ENCODE results near the gene BCL2L13.

The BCL2L13 gene

DNA sequence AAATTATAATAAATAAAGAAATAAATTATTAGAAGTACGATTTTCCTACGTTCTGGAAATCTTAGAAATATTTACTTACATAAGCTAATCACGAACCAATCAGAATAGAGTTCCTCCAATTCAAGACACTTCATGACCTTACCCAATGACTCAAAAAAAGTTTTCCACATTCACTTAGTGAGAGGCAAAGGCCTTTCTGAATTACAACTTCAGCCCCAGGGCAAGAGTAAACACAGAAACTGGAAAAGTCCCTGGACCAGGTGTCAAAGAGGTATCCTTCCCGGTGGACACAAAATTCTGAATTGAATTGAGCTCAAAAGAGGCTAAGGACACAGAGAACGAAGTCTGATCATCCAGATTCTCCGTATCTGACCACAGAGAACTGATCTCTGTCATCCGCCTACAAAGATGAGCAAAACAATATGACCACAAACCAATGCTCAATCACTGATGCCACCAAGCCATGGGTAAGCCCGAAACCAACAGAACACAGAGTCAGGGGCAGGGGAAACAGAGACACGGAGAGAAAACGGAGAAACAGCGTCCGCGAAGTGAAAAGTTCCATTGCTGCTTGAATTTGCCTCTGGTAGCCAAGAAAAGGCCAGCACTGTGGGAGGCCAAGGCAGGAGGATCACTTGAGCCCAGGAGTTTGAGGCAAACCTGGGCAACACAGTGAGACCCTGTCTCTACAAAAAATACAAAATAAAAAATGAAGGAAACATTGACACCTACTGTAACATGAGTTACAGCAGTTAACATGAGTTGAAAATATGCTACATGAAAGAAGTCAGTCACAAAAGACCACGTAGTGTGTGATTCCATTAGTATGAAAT is 128.9 kb downstream of the BCL2L13 start:
- no peak for FAIRE-seq

DNA sequence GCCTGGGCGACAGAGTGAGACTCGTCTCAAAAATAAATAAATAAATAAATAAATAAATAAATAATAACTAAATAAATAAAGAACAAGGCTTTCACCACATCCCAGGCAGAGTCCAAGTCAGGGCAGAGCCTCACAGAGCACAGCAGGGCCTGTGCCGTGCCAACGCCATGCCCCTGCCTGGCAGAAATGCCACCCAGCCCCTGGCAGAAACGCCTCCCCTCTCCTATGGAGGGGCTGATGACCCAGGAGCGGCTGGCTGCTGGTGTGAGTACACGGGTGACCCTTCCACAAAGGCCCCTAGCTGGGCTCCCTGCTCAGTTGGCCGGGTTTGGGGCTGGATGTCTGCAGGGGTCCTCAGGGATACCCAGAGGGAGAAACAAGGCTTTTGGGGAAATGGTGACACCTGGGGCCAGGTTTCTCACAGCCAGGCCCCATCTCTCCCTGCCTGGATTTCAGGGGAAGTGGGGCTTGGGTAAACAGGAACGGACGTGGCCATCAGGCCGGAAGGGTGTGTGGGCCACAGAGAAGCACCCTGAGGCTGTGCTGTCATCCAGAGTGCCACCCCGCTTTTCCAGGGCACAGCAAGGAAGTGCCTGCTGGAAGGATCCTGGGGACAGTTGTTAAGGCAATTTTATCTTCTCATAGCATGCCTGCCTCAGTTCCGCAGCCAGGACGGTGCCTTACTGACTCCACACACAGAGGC is 130.6 kb downstream of the BCL2L13 start:
- FAIRE-seq = no peak

DNA sequence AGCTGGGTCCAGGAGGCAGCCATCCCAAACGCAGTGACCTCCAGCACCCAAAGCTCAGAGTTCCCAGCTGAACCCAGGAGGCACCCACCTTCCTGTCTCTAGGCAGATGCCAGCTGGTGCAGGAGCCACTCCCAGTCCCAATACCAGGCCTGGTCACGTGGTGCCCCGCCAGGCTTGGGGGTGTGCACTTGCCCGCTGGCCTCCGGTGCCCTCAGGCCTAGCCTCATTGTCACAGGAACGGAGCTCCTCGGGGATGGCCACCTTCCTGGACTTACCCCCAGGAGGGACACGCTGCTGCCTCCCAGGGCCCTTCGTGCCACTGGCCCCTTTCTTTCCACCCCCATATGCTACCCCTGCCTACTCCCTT is 131.1 kb downstream of the BCL2L13 start:
- no peak for FAIRE-seq

DNA sequence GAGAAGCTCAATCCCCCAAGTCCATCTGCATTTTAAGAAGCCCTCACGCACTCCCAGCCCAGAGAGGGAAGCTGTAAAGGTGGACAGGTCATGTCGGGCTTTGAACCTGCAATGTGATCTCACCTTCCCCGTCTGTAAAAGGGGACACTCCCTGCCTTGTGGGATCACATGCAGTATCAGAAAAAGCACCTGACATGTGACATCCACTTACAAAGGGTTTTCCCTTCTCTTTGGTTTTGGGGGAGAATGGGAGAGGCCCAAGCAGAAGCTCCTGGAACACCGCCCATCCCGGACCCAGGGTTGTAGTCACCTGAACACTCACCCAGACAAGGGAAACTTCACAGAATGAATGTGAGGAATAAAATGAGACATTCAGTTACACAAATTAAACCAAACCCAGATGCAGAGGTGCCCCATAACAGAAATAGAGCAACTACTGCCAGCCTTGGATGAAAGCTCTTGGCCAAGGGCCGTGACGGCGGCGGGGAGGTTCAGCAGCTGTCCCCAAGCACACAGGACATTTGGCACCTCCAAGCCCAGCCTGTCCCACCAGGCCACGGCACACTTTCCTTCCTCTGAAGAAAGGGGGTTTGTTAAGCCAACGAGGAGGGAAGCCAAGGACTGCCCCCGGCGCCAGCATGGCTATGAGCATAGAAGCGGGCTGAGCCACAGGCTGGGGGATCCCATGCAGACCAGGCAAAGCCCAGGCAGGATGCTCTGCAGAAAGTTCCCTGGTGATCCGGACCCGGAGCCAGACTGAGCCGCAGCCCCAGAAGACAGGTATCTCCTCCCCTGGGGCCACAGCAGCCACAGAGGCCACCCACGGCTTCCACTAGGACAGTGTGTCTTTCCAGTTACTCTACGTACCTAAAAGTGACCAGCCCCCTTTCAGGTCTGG is 131.9 kb downstream of the BCL2L13 start:
- FAIRE-seq = no peak

DNA sequence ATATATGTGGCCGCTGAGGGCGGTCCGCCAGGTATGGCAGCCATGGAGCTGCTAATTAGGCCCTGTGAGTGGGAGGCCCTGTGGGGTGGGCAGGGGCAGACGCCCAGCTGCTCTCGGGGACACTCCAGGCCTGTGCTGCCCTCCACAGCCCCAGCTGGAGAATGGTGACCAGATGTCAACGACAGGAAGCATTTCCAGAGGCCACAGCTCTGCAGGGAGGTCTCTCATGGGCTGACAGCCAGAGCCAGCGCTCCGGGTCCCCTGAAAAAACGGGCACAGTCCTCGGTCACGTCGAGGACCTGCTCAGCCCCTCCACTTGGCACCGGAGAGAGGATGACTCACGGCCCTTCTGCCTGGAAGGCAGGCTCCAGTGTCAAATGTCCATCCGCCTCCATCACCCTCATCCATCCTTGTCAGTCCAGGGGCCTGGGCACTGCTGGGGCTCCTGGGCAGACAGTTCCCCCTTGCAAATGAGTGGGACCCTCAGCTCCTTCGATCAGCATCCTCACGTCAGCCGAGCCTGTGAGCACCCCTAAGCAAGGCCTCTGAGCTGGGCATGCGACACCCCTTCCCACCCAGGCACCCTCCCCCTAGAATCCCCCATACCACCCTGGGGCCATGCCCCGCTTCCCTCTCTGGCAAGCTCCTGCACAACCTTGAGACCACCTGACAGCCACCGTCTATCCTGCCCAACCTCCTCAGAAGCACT is 133.8 kb downstream of the BCL2L13 start:
- no peak for FAIRE-seq

DNA sequence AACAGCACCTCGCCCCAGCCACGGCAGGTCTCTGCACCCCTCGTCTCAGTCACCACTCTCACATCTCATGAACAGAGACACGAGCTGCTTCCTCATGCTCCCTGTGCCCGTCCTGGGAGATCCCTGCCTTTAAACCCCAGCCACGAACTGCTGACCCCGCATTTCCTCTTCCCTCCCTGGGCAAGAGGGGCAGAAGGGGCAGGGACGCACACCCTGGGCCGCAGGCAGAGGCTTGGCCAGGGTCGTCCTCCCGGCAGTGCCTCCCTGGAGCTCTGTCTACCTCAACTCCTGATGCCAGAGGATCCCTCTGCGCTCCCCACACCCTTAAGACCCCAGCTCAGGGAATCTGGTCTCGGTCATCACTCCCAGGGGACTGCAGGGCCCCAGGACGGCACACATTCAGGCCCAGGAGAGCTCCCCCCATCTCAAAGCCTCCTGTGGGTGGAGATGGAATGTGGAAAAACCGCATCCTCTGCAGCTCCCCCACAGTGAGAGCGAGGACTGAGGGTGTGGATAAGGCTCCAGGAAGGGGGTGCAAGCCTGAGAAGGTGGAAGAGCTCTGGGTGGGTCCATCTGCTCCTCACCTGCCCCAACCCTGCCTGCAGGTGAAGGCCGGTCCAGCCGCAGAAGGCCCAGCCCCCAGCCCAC is 134.5 kb downstream of the BCL2L13 start:
- no peak for FAIRE-seq

- no peak for FAIRE-seq
Observed at GRCh38 chr22:17773606-17774205, 135.1 kb downstream of the BCL2L13 start.

- FAIRE-seq = no peak
Observed at GRCh38 chr22:17774206-17774925, 135.8 kb downstream of the BCL2L13 start, which contains the start of gene BID. BID (minus strand) TSS chr22:17774469; CDS start chr22:17750116, 24,353 bp downstream.

DNA sequence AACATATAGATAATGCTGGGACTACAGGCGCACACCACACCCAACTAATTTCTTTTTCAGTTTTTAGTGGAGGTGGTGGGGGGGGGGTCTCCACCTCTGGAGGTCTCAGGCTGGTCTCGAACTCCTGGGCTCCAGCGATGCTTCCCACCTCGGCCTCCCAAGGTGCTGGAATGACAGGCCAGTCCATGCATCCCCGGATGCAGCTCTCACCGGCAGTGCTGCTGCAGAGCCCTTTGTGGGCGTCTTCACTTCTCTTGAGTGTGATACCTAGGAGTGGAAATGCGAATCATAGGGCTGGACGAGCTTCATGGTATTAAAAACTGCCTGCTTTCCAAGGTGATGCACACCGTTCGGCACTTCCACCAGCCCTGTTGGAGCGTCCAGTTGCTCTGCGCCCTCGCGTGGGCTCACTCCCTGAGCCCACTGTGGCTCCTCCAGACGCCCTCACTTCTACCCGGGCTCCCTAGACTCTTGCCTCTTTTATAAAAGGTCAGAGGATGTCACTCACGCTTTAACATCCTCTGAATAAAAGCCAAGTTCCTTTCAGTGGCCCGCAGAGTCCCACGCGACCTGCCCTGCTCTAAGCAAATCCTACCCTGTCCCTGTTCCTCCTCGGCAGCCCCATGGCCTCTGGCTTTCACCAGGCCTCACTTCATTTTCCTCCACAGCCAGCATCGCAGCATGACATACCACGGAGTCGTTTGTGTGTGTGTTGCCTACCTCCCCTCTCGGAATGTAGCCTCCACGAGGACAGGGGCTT is 136.5 kb downstream of the BCL2L13 start:
- no peak for FAIRE-seq

- no peak for FAIRE-seq
Observed at GRCh38 chr22:17775781-17776465, 137.4 kb downstream of the BCL2L13 start.

GRCh38 chr22:17777005-17777716 is 138.6 kb downstream of the BCL2L13 start:
- FAIRE-seq = no peak

- no peak for FAIRE-seq
Observed at GRCh38 chr22:17777717-17778044, 139.1 kb downstream of the BCL2L13 start.

GRCh38 chr22:17778412-17778976 is 139.9 kb downstream of the BCL2L13 start:
- FAIRE-seq = no peak

- FAIRE-seq = no peak
Observed at GRCh38 chr22:17779286-17780115, 140.9 kb downstream of the BCL2L13 start.

DNA sequence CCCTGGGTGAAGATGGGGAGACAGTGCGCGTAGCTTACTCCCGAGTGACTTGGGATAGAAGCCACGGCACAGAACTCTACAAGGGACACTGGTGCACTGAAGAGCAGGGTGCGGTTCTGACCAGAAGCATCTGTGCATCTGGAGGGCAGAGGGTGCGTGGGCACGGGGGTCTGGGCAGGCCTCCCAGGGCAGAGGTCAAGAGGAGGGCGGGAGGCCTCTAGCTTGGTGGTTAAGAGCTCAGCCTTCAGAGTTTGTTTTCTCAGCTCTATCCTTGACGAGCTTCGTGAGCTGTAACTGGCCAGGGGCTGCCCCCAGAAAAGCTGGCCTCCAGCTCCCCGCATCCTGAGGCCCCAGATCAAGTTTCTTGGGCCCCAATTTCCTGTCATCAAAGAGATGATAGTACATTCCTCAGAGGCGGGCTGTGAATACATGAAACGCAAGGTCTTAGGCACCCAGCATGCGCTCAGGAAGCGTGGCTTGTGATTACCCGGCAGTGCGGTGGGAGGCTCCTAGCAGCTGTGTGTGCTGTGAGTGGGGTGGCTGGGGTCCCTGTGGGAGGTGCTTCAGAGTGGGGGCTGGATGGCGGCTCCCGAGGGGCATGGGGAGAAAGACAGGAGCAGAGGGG is 141.7 kb downstream of the BCL2L13 start:
- no peak for FAIRE-seq
